Neural progenitor cell (in vitro differentiated cells): ENCODE measurements around the gene EPB41L4A. TPM values are rescaled to one million over a fixed set of nuclear protein-coding genes. Genes with fewer than 3 reads are reported as not detected.
A peak's percentile ranks its signal among the peaks of the same experiment; 100 is the strongest.

Source experiments
- DNase-seq: peaks from one replicate; pipeline ENCODE4 v3.0.0-alpha.2; 2016; ENCODE audit warnings: low spot score
- H2AFZ ChIP-seq: fragments of 200-600 bp; sonication (generic); replicated peaks from 2 replicates; pipeline ENCODE4 v1.6.1; 2016; ENCODE audit warnings: antibody characterized with exemption
- H3F3A ChIP-seq: fragments of 200-600 bp; sonication (generic); 2 replicates; pipeline ENCODE4 v1.6.1; 2016; ENCODE audit warnings: antibody characterized with exemption, low read depth
- H3K27ac ChIP-seq: fragments of 200-600 bp; sonication (generic); 2 replicates; pipeline ENCODE4 v1.5.1; 2016; ENCODE audit warnings: mild to moderate bottlenecking
- H3K27me3 ChIP-seq: fragments of 200-600 bp; sonication (generic); 2 replicates; pipeline ENCODE4 v1.6.1; 2016; ENCODE audit warnings: mild to moderate bottlenecking, moderate library complexity
- H3K36me3 ChIP-seq: fragments of 200-600 bp; sonication (generic); 2 replicates; pipeline ENCODE4 v1.5.1; 2016
- H3K4me1 ChIP-seq: fragments of 200-600 bp; sonication (generic); 2 replicates; pipeline ENCODE4 v1.6.1; 2016; ENCODE audit warnings: mixed run types
- H3K4me2 ChIP-seq: fragments of 200-600 bp; sonication (generic); 2 replicates; pipeline ENCODE4 v1.6.1; 2016
- H3K4me3 ChIP-seq: fragments of 200-600 bp; sonication (generic); 2 replicates; pipeline ENCODE4 v1.5.1; 2016
- H3K79me2 ChIP-seq: fragments of 200-600 bp; sonication (generic); 2 replicates; pipeline ENCODE4 v1.6.1; 2016; ENCODE audit warnings: low read depth
- H3K9ac ChIP-seq: fragments of 200-600 bp; sonication (generic); 2 replicates; pipeline ENCODE4 v1.6.1; 2016
- H3K9me3 ChIP-seq: fragments of 200-600 bp; sonication (generic); 2 replicates; pipeline ENCODE4 v1.5.1; 2016; ENCODE audit warnings: low read depth
- H4K20me1 ChIP-seq: fragments of 200-600 bp; sonication (generic); 2 replicates; pipeline ENCODE4 v1.6.1; 2016; ENCODE audit warnings: low read depth
- H3K27ac Mint-ChIP-seq: 3 replicates; pipeline ENCODE4 v1.8.0; 2021; ENCODE audit warnings: mixed read lengths
- H3K27me3 Mint-ChIP-seq: 2 replicates; pipeline ENCODE4 v1.8.0; 2022; ENCODE audit warnings: low read depth, mild to moderate bottlenecking, inconsistent platforms, moderate library complexity, mixed read lengths; ENCODE audit not compliant: insufficient read depth
- H3K36me3 Mint-ChIP-seq: 3 replicates; pipeline ENCODE4 v1.8.0; 2021; ENCODE audit warnings: mixed read lengths
- H3K4me1 Mint-ChIP-seq: 3 replicates; pipeline ENCODE4 v1.8.0; 2021; ENCODE audit warnings: mixed read lengths
- H3K4me3 Mint-ChIP-seq: 3 replicates; pipeline ENCODE4 v1.8.0; 2021; ENCODE audit warnings: mild to moderate bottlenecking, moderate library complexity, mixed read lengths
- H3K9me3 Mint-ChIP-seq: 3 replicates; pipeline ENCODE4 v1.8.0; 2020; ENCODE audit warnings: mixed read lengths
- EZH2 ChIP-seq: fragments of 200-600 bp; sonication (generic); IDR thresholded peaks from 2 replicates; pipeline ENCODE4 v1.6.1; 2017; ENCODE audit warnings: antibody characterized with exemption, mild to moderate bottlenecking, moderate library complexity
- EZH2phosphoT487 ChIP-seq: fragments of 200-600 bp; sonication (generic); IDR thresholded peaks from 2 replicates; pipeline ENCODE4 v1.6.1; 2017; ENCODE audit warnings: antibody characterized with exemption
- total RNA-seq: library from RNA; depleted of rRNA; stranded (reverse); fragments of >200 nt; gene quantifications from 2 replicates; pipeline ENCODE4 v1.2.3, GENCODE V29; 2015; ENCODE audit warnings: low replicate concordance
- TF ChIP-seq, protein P1 (sequence below): fragments of 200-600 bp; sonication (generic); IDR thresholded peaks from 2 replicates; pipeline ENCODE4 v1.5.1; 2017; ENCODE audit warnings: antibody characterized with exemption, mild to moderate bottlenecking

EPB41L4A gene
- total RNA-seq, 1 donor from 2014 or later, result 2.7 TPM

DNA sequence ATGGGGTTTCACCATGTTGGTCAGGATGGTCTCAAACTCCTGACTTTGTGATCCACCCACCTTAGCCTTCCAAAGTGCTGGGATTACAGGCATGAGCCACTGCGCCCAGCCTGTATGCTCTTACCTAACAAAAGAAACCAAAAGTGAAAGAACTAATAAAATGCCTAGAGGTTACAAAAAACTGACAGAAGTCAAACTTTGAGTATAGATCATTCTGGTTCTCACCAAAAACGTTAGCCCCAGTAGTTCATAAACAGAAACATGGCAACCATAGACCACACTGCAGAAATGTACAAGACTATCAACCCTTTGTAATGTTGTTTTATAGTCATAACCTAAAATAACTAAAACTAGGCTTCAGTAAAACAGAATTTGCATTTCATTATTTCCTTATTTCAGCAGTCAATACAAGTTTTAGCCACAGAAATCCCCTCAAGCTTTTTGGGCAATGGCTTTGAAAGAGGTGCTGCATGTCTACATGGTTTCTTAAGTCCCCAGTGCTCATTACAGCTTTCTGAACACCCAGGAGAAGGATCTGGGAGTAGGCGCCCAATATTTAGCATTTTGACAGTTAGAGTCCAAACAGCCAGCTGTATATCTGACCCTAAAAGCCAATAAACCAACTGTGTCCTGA, 72.5 kb downstream of the EPB41L4A start:
- Histone ChIP-seq H3K4me1 (peaks cover 27% of the 10 kb centered on the region), H3K4me3 (no peak overlapping the region), H3K9ac (no peak overlapping the region), H4K20me1 (no peaks in the 10 kb centered on the region), H3K4me2 (no peak overlapping the region), H3K79me2 (no peaks in the 10 kb centered on the region), H3K27me3 (no peaks in the 10 kb centered on the region), H2AFZ (no peak overlapping the region), H3F3A (no peaks in the 10 kb centered on the region), H3K9me3 (no peaks in the 10 kb centered on the region), H3K36me3 (no peaks in the 10 kb centered on the region), H3K27ac (no peak overlapping the region)
- TF ChIP-seq, protein P1, sequence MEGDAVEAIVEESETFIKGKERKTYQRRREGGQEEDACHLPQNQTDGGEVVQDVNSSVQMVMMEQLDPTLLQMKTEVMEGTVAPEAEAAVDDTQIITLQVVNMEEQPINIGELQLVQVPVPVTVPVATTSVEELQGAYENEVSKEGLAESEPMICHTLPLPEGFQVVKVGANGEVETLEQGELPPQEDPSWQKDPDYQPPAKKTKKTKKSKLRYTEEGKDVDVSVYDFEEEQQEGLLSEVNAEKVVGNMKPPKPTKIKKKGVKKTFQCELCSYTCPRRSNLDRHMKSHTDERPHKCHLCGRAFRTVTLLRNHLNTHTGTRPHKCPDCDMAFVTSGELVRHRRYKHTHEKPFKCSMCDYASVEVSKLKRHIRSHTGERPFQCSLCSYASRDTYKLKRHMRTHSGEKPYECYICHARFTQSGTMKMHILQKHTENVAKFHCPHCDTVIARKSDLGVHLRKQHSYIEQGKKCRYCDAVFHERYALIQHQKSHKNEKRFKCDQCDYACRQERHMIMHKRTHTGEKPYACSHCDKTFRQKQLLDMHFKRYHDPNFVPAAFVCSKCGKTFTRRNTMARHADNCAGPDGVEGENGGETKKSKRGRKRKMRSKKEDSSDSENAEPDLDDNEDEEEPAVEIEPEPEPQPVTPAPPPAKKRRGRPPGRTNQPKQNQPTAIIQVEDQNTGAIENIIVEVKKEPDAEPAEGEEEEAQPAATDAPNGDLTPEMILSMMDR, result no peak
- no peak for TF ChIP-seq EZH2
- no peak for TF ChIP-seq EZH2phosphoT487
- no peaks in the 10 kb centered on the region for H3K9me3 Mint-ChIP-seq
- H3K27me3 Mint-ChIP-seq, result no peaks in the 10 kb centered on the region
- H3K4me3 Mint-ChIP-seq, result no peak overlapping the region
- H3K27ac Mint-ChIP-seq, result no peak overlapping the region
- H3K36me3 Mint-ChIP-seq, result no peaks in the 10 kb centered on the region
- peaks cover 20% of the 10 kb centered on the region for H3K4me1 Mint-ChIP-seq
- DNase-seq, result no peak

DNA sequence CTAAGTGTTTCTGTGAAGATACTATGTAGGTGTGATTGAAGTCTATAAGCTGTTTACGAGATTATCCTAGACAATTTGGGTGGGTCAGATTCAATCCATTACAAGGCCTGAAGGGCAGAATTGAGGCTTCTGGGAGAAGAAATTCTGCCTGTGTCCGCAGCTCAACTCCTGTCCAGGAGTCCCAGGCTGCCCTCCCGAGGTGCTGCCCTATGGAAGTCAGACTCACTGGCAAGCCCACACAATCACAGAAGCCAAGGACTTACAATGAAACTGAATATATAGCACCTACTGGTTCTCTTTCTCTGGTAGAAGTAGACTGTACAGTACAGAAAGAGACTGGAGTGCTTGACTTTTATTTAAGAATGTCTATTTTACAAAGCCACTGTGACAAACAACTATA, 74.5 kb downstream of the EPB41L4A start:
- Histone ChIP-seq H4K20me1 (no peaks in the 10 kb centered on the region), H2AFZ (no peak overlapping the region), H3K27me3 (no peaks in the 10 kb centered on the region), H3F3A (no peaks in the 10 kb centered on the region), H3K79me2 (no peaks in the 10 kb centered on the region), H3K9ac (no peak overlapping the region), H3K27ac (no peak overlapping the region), H3K4me3 (no peak overlapping the region), H3K36me3 (no peaks in the 10 kb centered on the region), H3K9me3 (no peaks in the 10 kb centered on the region), H3K4me2 (no peak overlapping the region), H3K4me1 (peaks cover 27% of the 10 kb centered on the region)
- Mint-ChIP-seq H3K4me1 (peaks cover 35% of the 10 kb centered on the region), H3K9me3 (no peaks in the 10 kb centered on the region), H3K4me3 (no peak overlapping the region), H3K27me3 (no peaks in the 10 kb centered on the region), H3K27ac (no peak overlapping the region), H3K36me3 (no peaks in the 10 kb centered on the region)
- TF ChIP-seq, protein P1, result no peak
- TF ChIP-seq EZH2phosphoT487, result no peak
- no peak for TF ChIP-seq EZH2
- no peak for DNase-seq

DNA sequence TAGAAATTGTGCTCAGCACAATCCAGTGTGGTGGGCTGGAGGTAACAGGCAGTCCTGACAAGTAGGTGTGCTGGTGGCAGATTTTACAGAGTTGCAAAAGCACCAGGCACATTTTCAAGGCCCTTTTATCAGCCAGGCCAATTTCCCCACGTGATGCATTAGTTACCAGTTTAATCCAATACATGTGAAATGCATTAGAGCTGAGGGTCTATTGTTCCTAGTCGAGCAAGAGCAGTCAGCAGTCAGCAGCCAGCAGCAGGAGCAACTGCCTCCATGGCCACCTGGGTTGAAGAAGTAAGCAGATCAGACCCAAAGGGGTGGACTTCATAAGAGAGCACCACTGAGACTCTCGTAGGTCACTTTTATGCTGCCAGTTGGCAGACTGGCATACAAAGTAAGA, 76.7 kb downstream of the EPB41L4A start:
- Histone ChIP-seq H3K4me3 (no peak overlapping the region), H3K4me2 (peak overlapping the region; percentile 8), H4K20me1 (no peaks in the 10 kb centered on the region), H3K27me3 (no peaks in the 10 kb centered on the region), H3K9me3 (no peaks in the 10 kb centered on the region), H3F3A (no peaks in the 10 kb centered on the region), H2AFZ (no peak overlapping the region), H3K36me3 (no peaks in the 10 kb centered on the region), H3K9ac (no peak overlapping the region), H3K4me1 (peaks cover 10% of the 10 kb centered on the region), H3K27ac (no peak overlapping the region), H3K79me2 (no peaks in the 10 kb centered on the region)
- H3K27ac Mint-ChIP-seq, result peak overlapping the region; percentile 91
- H3K36me3 Mint-ChIP-seq, result peaks cover 4% of the 10 kb centered on the region
- peak; percentile 41 for DNase-seq
- H3K4me1 Mint-ChIP-seq, result peaks cover 46% of the 10 kb centered on the region
- H3K9me3 Mint-ChIP-seq, result no peaks in the 10 kb centered on the region
- no peak overlapping the region for H3K4me3 Mint-ChIP-seq
- no peaks in the 10 kb centered on the region for H3K27me3 Mint-ChIP-seq
- no peak for TF ChIP-seq EZH2
- no peak for TF ChIP-seq EZH2phosphoT487
- TF ChIP-seq, protein P1, result no peak
